Neural progenitor cell (in vitro differentiated cells): ENCODE measurements around the gene NMBR. TPM values are rescaled to one million over a fixed set of nuclear protein-coding genes. Genes with fewer than 3 reads are reported as not detected.
A peak's percentile ranks its signal among the peaks of the same experiment; 100 is the strongest.

ENCODE experiments used
- DNase-seq: peaks from one replicate; pipeline ENCODE4 v3.0.0-alpha.2; 2016; ENCODE audit warnings: low spot score
- H2AFZ ChIP-seq: fragments of 200-600 bp; sonication (generic); replicated peaks from 2 replicates; pipeline ENCODE4 v1.6.1; 2016; ENCODE audit warnings: antibody characterized with exemption
- H3F3A ChIP-seq: fragments of 200-600 bp; sonication (generic); 2 replicates; pipeline ENCODE4 v1.6.1; 2016; ENCODE audit warnings: antibody characterized with exemption, low read depth
- H3K27ac ChIP-seq: fragments of 200-600 bp; sonication (generic); 2 replicates; pipeline ENCODE4 v1.5.1; 2016; ENCODE audit warnings: mild to moderate bottlenecking
- H3K27me3 ChIP-seq: fragments of 200-600 bp; sonication (generic); 2 replicates; pipeline ENCODE4 v1.6.1; 2016; ENCODE audit warnings: mild to moderate bottlenecking, moderate library complexity
- H3K36me3 ChIP-seq: fragments of 200-600 bp; sonication (generic); 2 replicates; pipeline ENCODE4 v1.5.1; 2016
- H3K4me1 ChIP-seq: fragments of 200-600 bp; sonication (generic); 2 replicates; pipeline ENCODE4 v1.6.1; 2016; ENCODE audit warnings: mixed run types
- H3K4me2 ChIP-seq: fragments of 200-600 bp; sonication (generic); 2 replicates; pipeline ENCODE4 v1.6.1; 2016
- H3K4me3 ChIP-seq: fragments of 200-600 bp; sonication (generic); 2 replicates; pipeline ENCODE4 v1.5.1; 2016
- H3K79me2 ChIP-seq: fragments of 200-600 bp; sonication (generic); 2 replicates; pipeline ENCODE4 v1.6.1; 2016; ENCODE audit warnings: low read depth
- H3K9ac ChIP-seq: fragments of 200-600 bp; sonication (generic); 2 replicates; pipeline ENCODE4 v1.6.1; 2016
- H3K9me3 ChIP-seq: fragments of 200-600 bp; sonication (generic); 2 replicates; pipeline ENCODE4 v1.5.1; 2016; ENCODE audit warnings: low read depth
- H4K20me1 ChIP-seq: fragments of 200-600 bp; sonication (generic); 2 replicates; pipeline ENCODE4 v1.6.1; 2016; ENCODE audit warnings: low read depth
- H3K27ac Mint-ChIP-seq: 3 replicates; pipeline ENCODE4 v1.8.0; 2021; ENCODE audit warnings: mixed read lengths
- H3K27me3 Mint-ChIP-seq: 2 replicates; pipeline ENCODE4 v1.8.0; 2022; ENCODE audit warnings: low read depth, mild to moderate bottlenecking, inconsistent platforms, moderate library complexity, mixed read lengths; ENCODE audit not compliant: insufficient read depth
- H3K36me3 Mint-ChIP-seq: 3 replicates; pipeline ENCODE4 v1.8.0; 2021; ENCODE audit warnings: mixed read lengths
- H3K4me1 Mint-ChIP-seq: 3 replicates; pipeline ENCODE4 v1.8.0; 2021; ENCODE audit warnings: mixed read lengths
- H3K4me3 Mint-ChIP-seq: 3 replicates; pipeline ENCODE4 v1.8.0; 2021; ENCODE audit warnings: mild to moderate bottlenecking, moderate library complexity, mixed read lengths
- H3K9me3 Mint-ChIP-seq: 3 replicates; pipeline ENCODE4 v1.8.0; 2020; ENCODE audit warnings: mixed read lengths
- CTCF ChIP-seq: fragments of 200-600 bp; sonication (generic); IDR thresholded peaks from 2 replicates; pipeline ENCODE4 v1.5.1; 2017; ENCODE audit warnings: antibody characterized with exemption, mild to moderate bottlenecking
- EZH2 ChIP-seq: fragments of 200-600 bp; sonication (generic); IDR thresholded peaks from 2 replicates; pipeline ENCODE4 v1.6.1; 2017; ENCODE audit warnings: antibody characterized with exemption, mild to moderate bottlenecking, moderate library complexity
- EZH2phosphoT487 ChIP-seq: fragments of 200-600 bp; sonication (generic); IDR thresholded peaks from 2 replicates; pipeline ENCODE4 v1.6.1; 2017; ENCODE audit warnings: antibody characterized with exemption
- total RNA-seq: library from RNA; depleted of rRNA; stranded (reverse); fragments of >200 nt; gene quantifications from 2 replicates; pipeline ENCODE4 v1.2.3, GENCODE V29; 2015; ENCODE audit warnings: low replicate concordance

NMBR gene
- total RNA-seq, 1 donor from 2014 or later, result not detected

GRCh38 chr6:142075516-142076101 is 71.3 kb downstream of the NMBR start:
- no peaks in the 10 kb centered on the region for H3K9me3 Mint-ChIP-seq
- H3K36me3 Mint-ChIP-seq, result no peaks in the 10 kb centered on the region
- Histone ChIP-seq H3K4me1 (no peaks in the 10 kb centered on the region), H3K36me3 (no peaks in the 10 kb centered on the region), H3K4me3 (no peak overlapping the region), H3K27me3 (no peaks in the 10 kb centered on the region), H2AFZ (no peak overlapping the region), H4K20me1 (no peaks in the 10 kb centered on the region), H3K79me2 (no peaks in the 10 kb centered on the region), H3F3A (no peaks in the 10 kb centered on the region), H3K4me2 (no peak overlapping the region), H3K9me3 (no peaks in the 10 kb centered on the region), H3K27ac (no peak overlapping the region), H3K9ac (no peak overlapping the region)
- no peak for TF ChIP-seq CTCF
- no peaks in the 10 kb centered on the region for H3K4me1 Mint-ChIP-seq
- no peak overlapping the region for H3K27ac Mint-ChIP-seq
- H3K27me3 Mint-ChIP-seq, result no peaks in the 10 kb centered on the region
- H3K4me3 Mint-ChIP-seq, result no peak overlapping the region
- no peak for DNase-seq

- no peaks in the 10 kb centered on the region for H3K9me3 Mint-ChIP-seq
- no peaks in the 10 kb centered on the region for H3K27me3 Mint-ChIP-seq
- no peak overlapping the region for H3K27ac Mint-ChIP-seq
- no peaks in the 10 kb centered on the region for H3K4me1 ChIP-seq
- no peaks in the 10 kb centered on the region for H3F3A ChIP-seq
- H3K9ac ChIP-seq, result no peak overlapping the region
- no peaks in the 10 kb centered on the region for H3K9me3 ChIP-seq
- no peak overlapping the region for H2AFZ ChIP-seq
- no peak overlapping the region for H3K4me2 ChIP-seq
- no peaks in the 10 kb centered on the region for H3K27me3 ChIP-seq
- no peak overlapping the region for H3K27ac ChIP-seq
- H3K4me1 Mint-ChIP-seq, result no peaks in the 10 kb centered on the region
- no peaks in the 10 kb centered on the region for H4K20me1 ChIP-seq
- no peak for DNase-seq
- TF ChIP-seq EZH2phosphoT487, result no peak
- TF ChIP-seq EZH2, result no peak
- no peak for TF ChIP-seq CTCF
- H3K4me3 Mint-ChIP-seq, result no peak overlapping the region
- H3K79me2 ChIP-seq, result no peaks in the 10 kb centered on the region
- no peaks in the 10 kb centered on the region for H3K36me3 ChIP-seq
- H3K36me3 Mint-ChIP-seq, result no peaks in the 10 kb centered on the region
- H3K4me3 ChIP-seq, result no peak overlapping the region
Observed at GRCh38 chr6:142074516-142074915, 72.4 kb downstream of the NMBR start.

GRCh38 chr6:142071981-142072380 is 74.9 kb downstream of the NMBR start:
- H3K4me1 Mint-ChIP-seq, result no peaks in the 10 kb centered on the region
- H3F3A ChIP-seq, result no peaks in the 10 kb centered on the region
- H3K27ac Mint-ChIP-seq, result no peak overlapping the region
- peak; percentile 5 for DNase-seq
- H3K4me3 Mint-ChIP-seq, result no peak overlapping the region
- no peaks in the 10 kb centered on the region for H3K27me3 ChIP-seq
- H3K79me2 ChIP-seq, result no peaks in the 10 kb centered on the region
- no peak overlapping the region for H3K4me3 ChIP-seq
- no peaks in the 10 kb centered on the region for H3K36me3 Mint-ChIP-seq
- H3K4me1 ChIP-seq, result no peaks in the 10 kb centered on the region
- TF ChIP-seq CTCF (peak; percentile 45), EZH2 (no peak), EZH2phosphoT487 (no peak)
- H3K9me3 Mint-ChIP-seq, result no peaks in the 10 kb centered on the region
- no peak overlapping the region for H2AFZ ChIP-seq
- H3K27me3 Mint-ChIP-seq, result no peaks in the 10 kb centered on the region
- no peak overlapping the region for H3K27ac ChIP-seq
- H3K36me3 ChIP-seq, result no peaks in the 10 kb centered on the region
- H3K4me2 ChIP-seq, result no peak overlapping the region
- no peak overlapping the region for H3K9ac ChIP-seq
- H3K9me3 ChIP-seq, result no peaks in the 10 kb centered on the region
- no peaks in the 10 kb centered on the region for H4K20me1 ChIP-seq
